Caco-2 (cell line): ENCODE measurements around the gene CRB1. TPM values are rescaled to one million over a fixed set of nuclear protein-coding genes. Genes with fewer than 3 reads are reported as not detected.

Experiments
- Bru-seq: library from RNA; stranded (reverse); fragments of 400-500 nt; gene quantifications from one replicate; lab custom pipeline; 2021; lab: Mats Ljungman, UMichigan
- BruChase-seq, 2 experiments: library from RNA; stranded (reverse); fragments of 400-500 nt; gene quantifications; one replicate each; lab custom pipeline; 2021; lab: Mats Ljungman, UMichigan
- BruUV-seq: library from RNA; stranded (reverse); fragments of 400-500 nt; replicated peaks from 2 replicates; lab custom pipeline; 2021; lab: Mats Ljungman, UMichigan
- CTCF ChIA-PET: fragments of 300-600 bp; sonication (Branson Sonifier 250); formaldehyde crosslinking; loops from one replicate; lab custom pipeline; 2022; ENCODE audit warnings: antibody characterized with exemption; lab: Charles Lee
- POLR2A ChIA-PET: fragments of 300-600 bp; sonication (Branson Sonifier 250); formaldehyde crosslinking; loops from one replicate; lab custom pipeline; 2022; ENCODE audit warnings: antibody characterized with exemption; lab: Charles Lee
- DNase-seq, 2 experiments: peaks; one replicate each; pipeline versions ENCODE4 v3.0.0 to v3.0.0-alpha.2; 2020 to 2022
- H3K27me3 ChIP-seq: replicated peaks from 2 replicates; pipeline ENCODE4 v1.6.0; 2011; ENCODE audit warnings: low read length; ENCODE audit not compliant: control insufficient read depth, insufficient read depth
- H3K36me3 ChIP-seq: 2 replicates; pipeline ENCODE4 v1.5.1; 2011; ENCODE audit warnings: low read length; ENCODE audit not compliant: control insufficient read depth, insufficient read depth
- H3K4me1 ChIP-seq: fragments of 250-450 bp; sonication (Bioruptor Pico); 2 replicates; pipeline ENCODE4 v1.5.1; 2020; ENCODE audit warnings: mild to moderate bottlenecking
- H3K4me3 ChIP-seq: 2 replicates; pipeline ENCODE4 v1.5.1; 2011; ENCODE audit warnings: low read depth, mild to moderate bottlenecking, control low read depth, low read length
- H3K9me3 ChIP-seq: fragments of 250-450 bp; sonication (Bioruptor Pico); 2 replicates; pipeline ENCODE4 v1.5.1; 2020; ENCODE audit warnings: mild to moderate bottlenecking, moderate library complexity
- H3K27ac Mint-ChIP-seq: one replicate; pipeline ENCODE4 v1.8.0; 2022; ENCODE audit warnings: mixed read lengths; ENCODE audit not compliant: unreplicated experiment
- H3K27me3 Mint-ChIP-seq: one replicate; pipeline ENCODE4 v1.8.0; 2022; ENCODE audit warnings: mixed read lengths; ENCODE audit not compliant: insufficient read depth, unreplicated experiment
- H3K36me3 Mint-ChIP-seq: one replicate; pipeline ENCODE4 v1.8.0; 2022; ENCODE audit warnings: mild to moderate bottlenecking, mixed read lengths; ENCODE audit not compliant: insufficient read depth, unreplicated experiment
- H3K4me1 Mint-ChIP-seq: one replicate; pipeline ENCODE4 v1.8.0; 2022; ENCODE audit warnings: low read depth, mixed read lengths; ENCODE audit not compliant: unreplicated experiment
- H3K4me3 Mint-ChIP-seq: one replicate; pipeline ENCODE4 v1.8.0; 2022; ENCODE audit warnings: mild to moderate bottlenecking, moderate library complexity, mixed read lengths; ENCODE audit not compliant: unreplicated experiment
- H3K9me3 Mint-ChIP-seq: one replicate; pipeline ENCODE4 v1.8.0; 2022; ENCODE audit warnings: mixed read lengths; ENCODE audit not compliant: unreplicated experiment
- CTCF ChIP-seq, 2 experiments: fragments of 200-600 bp in 1 of 2; IDR thresholded peaks; 1 replicate in 1 of 2; 2 replicates in 1 of 2; pipeline versions ENCODE4 v1.5.1 to v1.8.0; 2011 to 2022; ENCODE audit warnings: antibody characterized with exemption in 1 of 2, control low read depth in 1 of 2, inconsistent platforms in 1 of 2, low read depth in 1 of 2, low read length in 1 of 2, mild to moderate bottlenecking in 1 of 2, moderate library complexity in 1 of 2; ENCODE audit not compliant: insufficient read depth in 1 of 2, severe bottlenecking in 1 of 2, unreplicated experiment in 1 of 2
- intact Hi-C: fragments of 100-400 bp; cut with micrococcal nuclease; formaldehyde crosslinking; loops from one replicate; pipeline ENCODE4 v1.10.0; 2022; ENCODE audit not compliant: unreplicated experiment
- long read RNA-seq: library from polyadenylated mRNA; stranded (forward); transcript quantifications from one replicate; pipeline ENCODE4 v2.0.0, GENCODE V29; 2022
- total RNA-seq: library from RNA; stranded (reverse); gene quantifications from 2 replicates; pipeline ENCODE4 v1.2.3, GENCODE V29; 2022

Gene CRB1
- total RNA-seq (not detected in 2 replicates), Bru-seq, nascent RNA (percentile 5 among the genes with signal in this experiment), BruChase-seq, experiment 1, labeled RNA remaining after a 2-hour chase (percentile 8 among the genes with signal in this experiment), BruChase-seq, experiment 2, labeled RNA remaining after a 6-hour chase (percentile 4 among the genes with signal in this experiment)
- long read RNA-seq = 0 reads

GRCh38 chr1:197268012-197268411 is at the start of gene CRB1:
Gene CRB1, plus strand, starts transcription at chr1:197268252. Its CDS starts 161 bp downstream, at chr1:197268413.
- Mint-ChIP-seq H3K36me3 (no peaks in the 10 kb centered on the region), H3K4me3 (no peak within 1 kb of the TSS), H3K4me1 (no peaks in the 10 kb centered on the region), H3K9me3 (no peaks in the 10 kb centered on the region), H3K27me3 (peaks cover 5% of the 10 kb centered on the region), H3K27ac (no peak within 1 kb of the TSS)
- TF ChIP-seq CTCF (IDR thresholded peaks at IDR 0.05; ENCODE audit: insufficient read depth in 1 of 2, low read depth in 1 of 2, low read length in 1 of 2, severe bottlenecking in 1 of 2, unreplicated experiment in 1 of 2) = no peak
- Histone ChIP-seq H3K27me3 (no peaks in the 10 kb centered on the region), H3K4me1 (no peaks in the 10 kb centered on the region), H3K36me3 (no peaks in the 10 kb centered on the region), H3K4me3 (no peak within 1 kb of the TSS), H3K9me3 (no peaks in the 10 kb centered on the region)
- BruUV-seq = no TSS peak
- DNase-seq = no peak
- ChIA-PET POLR2A (no interaction called here), CTCF (no interaction called here)
- intact Hi-C loops = no loop called here

GRCh38 chr1:197218857-197219256 is 49.2 kb upstream of the CRB1 start:
- H3K4me1 Mint-ChIP-seq = peaks cover 6% of the 10 kb centered on the region
- H3K36me3 ChIP-seq = no peaks in the 10 kb centered on the region

GRCh38 chr1:197222025-197222685 is 45.9 kb upstream of the CRB1 start:
- ChIA-PET POLR2A (no interaction called here), CTCF (no interaction called here)
- no TSS peak for BruUV-seq
- H3K4me1 Mint-ChIP-seq = peaks cover 6% of the 10 kb centered on the region
- no peaks in the 10 kb centered on the region for H3K9me3 Mint-ChIP-seq
- no peaks in the 10 kb centered on the region for H3K36me3 Mint-ChIP-seq
- no peaks in the 10 kb centered on the region for H3K36me3 ChIP-seq
- intact Hi-C loops = no loop called here
- no peaks in the 10 kb centered on the region for H3K27me3 ChIP-seq
- H3K27ac Mint-ChIP-seq = no peak overlapping the region
- no peaks in the 10 kb centered on the region for H3K27me3 Mint-ChIP-seq
- no peaks in the 10 kb centered on the region for H3K9me3 ChIP-seq
- H3K4me1 ChIP-seq = no peaks in the 10 kb centered on the region
- TF ChIP-seq CTCF (IDR thresholded peaks at IDR 0.05; ENCODE audit: insufficient read depth in 1 of 2, low read depth in 1 of 2, low read length in 1 of 2, severe bottlenecking in 1 of 2, unreplicated experiment in 1 of 2) = no peak
- H3K4me3 Mint-ChIP-seq = no peak overlapping the region
- H3K4me3 ChIP-seq = no peak overlapping the region
- peak in 1 of 2 experiments; percentile 32 for DNase-seq

More at GRCh38 chr1:197218857-197219256, 49.2 kb upstream of the CRB1 start:
- Mint-ChIP-seq H3K4me3 (no peak overlapping the region), H3K27ac (no peak overlapping the region), H3K27me3 (no peaks in the 10 kb centered on the region), H3K36me3 (no peaks in the 10 kb centered on the region), H3K9me3 (no peaks in the 10 kb centered on the region)
- POLR2A ChIA-PET = no interaction called here
- intact Hi-C loops = no loop called here
- no peak for DNase-seq
- Histone ChIP-seq H3K9me3 (no peaks in the 10 kb centered on the region), H3K4me3 (no peak overlapping the region), H3K27me3 (no peaks in the 10 kb centered on the region), H3K4me1 (no peaks in the 10 kb centered on the region)
- no TSS peak for BruUV-seq
- TF ChIP-seq CTCF (IDR thresholded peaks at IDR 0.05; ENCODE audit: insufficient read depth in 1 of 2, low read depth in 1 of 2, low read length in 1 of 2, severe bottlenecking in 1 of 2, unreplicated experiment in 1 of 2) = no peak
- CTCF ChIA-PET = no interaction called here
